Ishikawa (cell line): ENCODE measurements around the gene MUC20.

ENCODE experiments used
- CREB1 ChIP-seq: IDR thresholded peaks from 2 replicates; pipeline ENCODE4 v1.6.1; 2012; ENCODE audit warnings: low read depth
- EGR1 ChIP-seq: IDR thresholded peaks from 2 replicates; pipeline ENCODE4 v1.6.1; 2012
- EP300 ChIP-seq: IDR thresholded peaks from 2 replicates; pipeline ENCODE4 v1.6.1; 2012; ENCODE audit warnings: borderline replicate concordance
- FOXM1 ChIP-seq: IDR thresholded peaks from 2 replicates; pipeline ENCODE4 v1.6.1; 2012; ENCODE audit warnings: low read depth, borderline replicate concordance
- NFIC ChIP-seq: IDR thresholded peaks from 2 replicates; pipeline ENCODE4 v1.6.1; 2012
- RAD21 ChIP-seq: IDR thresholded peaks from 2 replicates; pipeline ENCODE4 v1.6.1; 2012; ENCODE audit warnings: low read depth
- TAF1 ChIP-seq: IDR thresholded peaks from 2 replicates; pipeline ENCODE4 v1.6.1; 2012; ENCODE audit warnings: low read depth, mild to moderate bottlenecking
- TEAD4 ChIP-seq: IDR thresholded peaks from 2 replicates; pipeline ENCODE4 v1.6.1; 2012
- YY1 ChIP-seq: IDR thresholded peaks from 2 replicates; pipeline ENCODE4 v1.6.1; 2012; ENCODE audit warnings: low read depth
- TF ChIP-seq, protein P1 (sequence below): IDR thresholded peaks from 2 replicates; pipeline ENCODE4 v1.6.1; 2012
- TF ChIP-seq, protein P2 (sequence below): IDR thresholded peaks from 2 replicates; pipeline ENCODE4 v1.6.1; 2012; ENCODE audit warnings: low read depth, mild to moderate bottlenecking

DNA sequence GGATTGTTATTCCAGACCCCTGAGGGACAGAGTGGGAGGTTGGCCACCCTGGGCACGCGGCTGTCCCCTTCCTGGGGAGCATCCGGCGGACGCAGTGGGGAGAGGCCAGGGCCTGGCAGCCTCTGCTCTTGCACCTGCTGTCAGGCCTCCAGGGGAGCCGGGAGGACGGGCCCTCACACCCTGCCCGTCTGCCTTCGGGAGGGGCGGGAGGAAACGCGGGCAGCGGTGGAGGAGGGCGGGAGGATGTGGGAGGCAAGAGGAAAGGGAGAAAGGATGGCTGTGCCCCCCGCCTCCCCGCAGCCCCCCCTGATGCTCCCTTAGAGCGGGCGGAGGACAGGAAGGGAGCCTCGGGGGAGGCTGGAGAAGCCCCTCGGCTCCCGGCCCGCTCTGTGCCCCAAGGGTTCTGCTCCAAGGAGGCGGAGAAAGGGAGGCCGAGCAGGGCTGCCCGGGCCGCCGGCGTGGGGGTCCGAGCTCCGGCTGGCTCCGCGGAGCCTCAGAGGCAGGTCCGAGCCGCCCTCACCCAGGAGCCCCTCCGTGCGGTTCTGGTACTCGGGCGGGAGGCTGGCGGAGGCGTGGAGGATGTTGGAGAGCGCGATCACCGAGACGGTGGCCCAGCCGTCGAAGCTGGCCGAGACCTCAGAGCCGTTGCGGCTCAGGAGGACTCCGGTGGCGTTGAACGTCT is 40.9 kb downstream of the MUC20 start:
- no peak for TF ChIP-seq EP300
- no peak for TF ChIP-seq EGR1
- TF ChIP-seq FOXM1, result no peak
- TF ChIP-seq YY1, result no peak
- TF ChIP-seq TAF1, result no peak
- no peak for TF ChIP-seq RAD21
- no peak for TF ChIP-seq CREB1
- TF ChIP-seq TEAD4, result no peak
- TF ChIP-seq, protein P1, sequence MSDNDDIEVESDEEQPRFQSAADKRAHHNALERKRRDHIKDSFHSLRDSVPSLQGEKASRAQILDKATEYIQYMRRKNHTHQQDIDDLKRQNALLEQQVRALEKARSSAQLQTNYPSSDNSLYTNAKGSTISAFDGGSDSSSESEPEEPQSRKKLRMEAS, result no peak
- TF ChIP-seq, protein P2, sequence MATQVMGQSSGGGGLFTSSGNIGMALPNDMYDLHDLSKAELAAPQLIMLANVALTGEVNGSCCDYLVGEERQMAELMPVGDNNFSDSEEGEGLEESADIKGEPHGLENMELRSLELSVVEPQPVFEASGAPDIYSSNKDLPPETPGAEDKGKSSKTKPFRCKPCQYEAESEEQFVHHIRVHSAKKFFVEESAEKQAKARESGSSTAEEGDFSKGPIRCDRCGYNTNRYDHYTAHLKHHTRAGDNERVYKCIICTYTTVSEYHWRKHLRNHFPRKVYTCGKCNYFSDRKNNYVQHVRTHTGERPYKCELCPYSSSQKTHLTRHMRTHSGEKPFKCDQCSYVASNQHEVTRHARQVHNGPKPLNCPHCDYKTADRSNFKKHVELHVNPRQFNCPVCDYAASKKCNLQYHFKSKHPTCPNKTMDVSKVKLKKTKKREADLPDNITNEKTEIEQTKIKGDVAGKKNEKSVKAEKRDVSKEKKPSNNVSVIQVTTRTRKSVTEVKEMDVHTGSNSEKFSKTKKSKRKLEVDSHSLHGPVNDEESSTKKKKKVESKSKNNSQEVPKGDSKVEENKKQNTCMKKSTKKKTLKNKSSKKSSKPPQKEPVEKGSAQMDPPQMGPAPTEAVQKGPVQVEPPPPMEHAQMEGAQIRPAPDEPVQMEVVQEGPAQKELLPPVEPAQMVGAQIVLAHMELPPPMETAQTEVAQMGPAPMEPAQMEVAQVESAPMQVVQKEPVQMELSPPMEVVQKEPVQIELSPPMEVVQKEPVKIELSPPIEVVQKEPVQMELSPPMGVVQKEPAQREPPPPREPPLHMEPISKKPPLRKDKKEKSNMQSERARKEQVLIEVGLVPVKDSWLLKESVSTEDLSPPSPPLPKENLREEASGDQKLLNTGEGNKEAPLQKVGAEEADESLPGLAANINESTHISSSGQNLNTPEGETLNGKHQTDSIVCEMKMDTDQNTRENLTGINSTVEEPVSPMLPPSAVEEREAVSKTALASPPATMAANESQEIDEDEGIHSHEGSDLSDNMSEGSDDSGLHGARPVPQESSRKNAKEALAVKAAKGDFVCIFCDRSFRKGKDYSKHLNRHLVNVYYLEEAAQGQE, result no peak
- no peak for TF ChIP-seq NFIC
